HG02870 (cell line): Measurements from ENCODE around the gene ATXN1.
"Not testable (repeated sequence)": the region's sequence is repeated elsewhere in the genome, so short reads cannot be mapped to it uniquely, and the experiment has no call there.

Experiments
- ATAC-seq: cut with Tn5 transposase; IDR thresholded peaks from one replicate; pipeline ENCODE4 v1.9.1; 2021; ENCODE audit warnings: mild to moderate bottlenecking, moderate library complexity; ENCODE audit not compliant: unreplicated experiment

ATXN1 gene

GRCh38 chr6:16378360-16378759 is 382.9 kb downstream of the ATXN1 start:
- ATAC-seq: not testable (repeated sequence)

- ATAC-seq: no peak
Observed at GRCh38 chr6:16377470-16377869, 383.8 kb downstream of the ATXN1 start.

- no peak for ATAC-seq
Observed at GRCh38 chr6:16375843-16376242, 385.4 kb downstream of the ATXN1 start.

DNA sequence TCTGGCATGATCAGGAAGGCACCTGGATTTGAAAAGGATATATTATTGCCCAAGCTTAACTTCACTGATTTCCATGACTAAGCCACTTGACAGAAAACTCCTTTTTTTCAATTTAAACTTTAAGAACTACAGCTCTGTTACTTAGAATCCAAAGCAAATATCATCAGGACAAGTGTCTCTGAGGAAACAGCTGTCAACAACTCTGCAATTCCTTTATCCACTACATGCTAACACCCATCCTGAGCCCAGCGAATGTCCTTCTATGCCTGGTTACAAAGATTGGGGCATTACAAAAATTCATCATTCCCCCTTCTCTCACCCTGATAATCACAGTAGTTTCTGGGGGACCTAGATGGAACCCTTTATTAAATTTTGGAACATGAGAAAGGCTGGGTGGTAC is 386.1 kb downstream of the ATXN1 start:
- no peak for ATAC-seq

GRCh38 chr6:16374461-16375200 is 386.6 kb downstream of the ATXN1 start:
- ATAC-seq: peak; percentile 90

- ATAC-seq: no peak
Observed at GRCh38 chr6:16374016-16374415, 387.2 kb downstream of the ATXN1 start.

DNA sequence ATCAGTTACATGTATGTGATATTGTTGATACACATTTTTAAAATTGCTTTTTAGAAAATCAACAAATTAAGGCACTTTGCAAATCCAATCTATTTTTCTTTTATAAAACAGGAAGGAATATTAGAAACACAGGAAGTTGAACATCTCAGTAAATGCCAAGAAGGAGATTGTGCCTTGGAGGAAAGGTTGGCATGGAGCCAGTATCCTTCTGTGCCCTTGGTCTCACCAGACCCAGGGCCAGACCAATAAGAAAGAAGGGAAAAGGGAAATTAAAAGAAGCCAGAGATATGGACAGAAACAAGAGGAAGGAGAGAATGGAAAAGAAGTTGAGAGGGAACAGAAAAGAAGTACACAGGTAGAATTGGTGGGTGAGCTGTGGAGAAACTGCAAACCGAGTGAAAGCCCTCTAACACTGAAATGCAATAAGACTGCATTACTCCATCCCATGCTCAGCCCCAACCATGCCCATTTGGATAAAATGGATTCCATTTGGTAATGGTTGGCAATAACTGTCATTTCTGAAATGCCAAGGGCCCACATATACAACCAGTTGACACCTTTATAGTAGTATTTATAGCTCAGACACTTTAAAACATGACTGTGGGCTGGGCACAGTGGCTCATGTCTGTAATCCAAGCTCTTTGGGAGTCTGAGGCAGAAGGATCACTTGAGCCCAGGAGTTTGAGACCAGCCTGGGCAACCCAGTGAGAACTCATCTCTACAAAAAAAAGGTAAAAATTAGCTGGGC is 389.1 kb downstream of the ATXN1 start:
- ATAC-seq: no peak

GRCh38 chr6:16371401-16371800 is 389.9 kb downstream of the ATXN1 start:
- ATAC-seq: no peak

- ATAC-seq: no peak
Observed at GRCh38 chr6:16370943-16371342, 390.3 kb downstream of the ATXN1 start.

DNA sequence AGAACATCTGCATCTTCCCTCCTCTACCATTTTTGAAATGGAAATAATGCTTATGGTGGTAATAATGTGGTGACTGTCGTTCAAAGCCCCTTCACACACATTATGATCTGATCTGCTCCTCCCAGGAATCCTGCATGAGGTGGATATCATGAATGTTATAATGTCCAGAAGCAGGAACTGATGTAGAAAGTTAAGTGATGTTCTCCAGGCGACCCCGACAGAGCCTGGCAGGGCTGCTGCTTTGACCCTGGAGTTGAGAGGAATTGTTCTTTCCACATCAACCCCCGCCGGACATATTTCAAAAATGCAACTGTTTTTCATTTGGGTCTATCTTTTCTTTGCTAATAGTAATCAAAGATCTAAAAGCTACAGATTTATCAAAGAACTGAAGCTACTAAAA is 391.3 kb downstream of the ATXN1 start:
- no peak for ATAC-seq

DNA sequence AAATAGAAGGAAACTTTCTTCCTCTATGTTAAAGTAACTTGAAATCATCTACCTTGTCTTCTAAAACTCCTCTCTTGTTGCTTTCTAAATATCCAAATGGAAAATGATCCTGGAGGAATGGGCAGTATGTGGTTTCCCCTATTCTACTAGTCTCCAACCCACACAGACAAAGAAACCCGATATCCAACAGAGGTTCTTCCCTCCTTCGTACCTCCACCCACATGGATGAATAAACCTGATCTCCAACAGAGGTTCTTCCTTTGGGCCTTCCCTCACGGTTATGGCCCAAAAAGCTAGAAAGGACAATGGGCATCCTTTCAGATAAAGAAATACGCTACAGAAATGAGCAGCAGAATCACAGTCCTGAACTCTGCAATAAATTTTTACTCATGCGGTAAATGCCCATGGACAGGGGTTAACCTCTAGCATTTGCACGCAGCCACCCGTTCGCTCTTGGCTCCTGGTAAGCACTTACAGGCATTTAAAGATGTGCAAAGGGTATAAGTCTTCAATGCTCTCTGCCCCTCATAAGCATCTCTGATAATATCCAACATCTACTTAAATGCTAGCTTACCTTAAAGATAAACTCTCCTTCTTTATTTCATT is 392.0 kb downstream of the ATXN1 start:
- no peak for ATAC-seq

GRCh38 chr6:16367571-16367970 is 393.7 kb downstream of the ATXN1 start:
- no peak for ATAC-seq

- no peak for ATAC-seq
Observed at GRCh38 chr6:16363749-16364148, 397.5 kb downstream of the ATXN1 start.

DNA sequence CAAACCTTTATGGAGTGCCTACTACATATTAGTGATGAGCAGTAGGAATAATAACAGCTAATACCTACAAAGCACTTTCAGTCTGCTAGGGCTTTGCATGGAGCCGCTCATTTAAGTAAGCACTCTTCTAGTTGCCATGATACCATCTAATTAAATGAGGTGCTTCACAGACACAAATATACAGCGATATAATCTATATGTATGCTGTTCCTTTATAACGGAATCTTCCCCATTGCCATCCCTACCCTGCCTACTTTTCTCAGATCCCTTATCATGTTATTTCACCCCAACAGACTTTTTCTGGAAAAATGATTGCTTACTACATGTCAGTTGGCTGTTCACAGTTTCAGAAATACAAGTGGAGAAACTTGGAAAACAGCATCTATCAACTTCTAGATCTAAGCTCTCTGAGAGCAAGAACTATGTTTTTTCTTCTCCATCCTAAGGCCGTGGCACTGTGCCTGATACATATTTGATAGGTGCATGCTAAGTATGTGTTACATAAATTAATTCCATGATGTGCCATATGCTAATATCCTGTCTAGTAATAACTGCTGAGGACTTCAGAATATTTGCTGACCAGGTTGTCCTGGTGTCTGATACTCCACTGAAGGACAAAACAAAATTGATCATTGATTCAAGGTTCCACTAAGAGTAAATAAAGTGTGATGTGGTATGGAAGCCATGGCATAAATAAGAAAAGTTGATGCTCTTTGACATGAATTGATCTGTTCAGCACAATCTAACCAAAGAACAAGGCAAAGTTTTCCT is 398.3 kb downstream of the ATXN1 start:
- no peak for ATAC-seq

DNA sequence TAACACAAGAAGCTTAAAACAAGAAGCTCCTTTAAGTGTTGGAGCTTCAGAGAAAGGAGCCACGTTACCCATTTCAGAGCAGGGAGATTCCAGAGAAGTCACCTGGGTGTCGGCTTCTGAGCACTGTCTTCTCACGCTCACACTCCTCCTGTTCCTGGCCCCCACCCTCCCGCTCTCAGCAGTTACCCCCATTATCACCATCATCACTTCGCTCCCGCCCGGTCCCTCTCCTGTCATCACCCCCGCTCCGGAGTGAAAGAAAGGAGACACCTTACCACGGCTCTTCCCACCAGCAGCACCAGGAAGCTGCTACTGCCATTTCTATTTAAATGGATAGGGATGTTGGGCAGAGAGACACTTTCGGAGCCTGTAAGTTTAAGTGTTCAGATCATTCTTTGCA is 399.0 kb downstream of the ATXN1 start:
- ATAC-seq: no peak

DNA sequence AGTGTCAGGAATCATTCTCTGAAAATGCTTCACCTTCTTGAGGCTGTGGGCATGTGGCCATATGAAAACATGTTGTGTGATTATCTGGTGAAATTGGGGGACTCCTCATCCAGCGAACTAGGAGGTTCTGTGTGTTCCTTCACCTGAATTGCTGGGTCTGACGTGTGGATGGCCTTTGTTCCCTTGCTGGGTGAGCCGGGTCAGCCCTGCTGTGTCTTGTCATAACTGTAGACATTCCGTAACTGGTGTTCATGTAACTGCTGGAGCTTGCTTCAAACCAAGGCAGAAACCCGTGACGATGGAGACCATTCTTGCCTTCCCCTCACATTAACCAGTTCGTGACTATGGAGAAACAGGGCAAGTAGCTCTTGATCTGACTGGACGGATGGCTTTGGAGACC is 399.4 kb downstream of the ATXN1 start:
- ATAC-seq: no peak

DNA sequence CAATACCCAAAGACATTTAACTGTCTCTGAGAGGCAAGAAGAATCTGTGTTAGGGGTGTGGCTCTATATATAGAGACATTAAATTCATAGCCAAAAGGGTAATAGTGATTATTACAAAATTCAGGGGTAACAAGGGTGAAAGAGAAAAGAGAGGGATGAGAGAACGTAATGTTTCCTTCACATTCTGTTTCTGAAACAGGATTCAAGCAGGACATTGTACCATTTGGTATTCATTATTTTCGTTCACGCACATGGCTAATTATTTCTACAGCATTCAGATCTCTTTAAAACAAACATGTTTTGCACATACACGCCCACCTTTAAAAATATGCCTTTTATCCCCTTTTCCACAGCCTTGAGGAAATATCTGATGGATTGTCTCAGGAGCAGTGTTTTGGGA is 400.1 kb downstream of the ATXN1 start:
- no peak for ATAC-seq

- ATAC-seq: no peak
Observed at GRCh38 chr6:16360365-16360764, 400.9 kb downstream of the ATXN1 start.

GRCh38 chr6:16359563-16359962 is 401.7 kb downstream of the ATXN1 start:
- ATAC-seq: no peak

DNA sequence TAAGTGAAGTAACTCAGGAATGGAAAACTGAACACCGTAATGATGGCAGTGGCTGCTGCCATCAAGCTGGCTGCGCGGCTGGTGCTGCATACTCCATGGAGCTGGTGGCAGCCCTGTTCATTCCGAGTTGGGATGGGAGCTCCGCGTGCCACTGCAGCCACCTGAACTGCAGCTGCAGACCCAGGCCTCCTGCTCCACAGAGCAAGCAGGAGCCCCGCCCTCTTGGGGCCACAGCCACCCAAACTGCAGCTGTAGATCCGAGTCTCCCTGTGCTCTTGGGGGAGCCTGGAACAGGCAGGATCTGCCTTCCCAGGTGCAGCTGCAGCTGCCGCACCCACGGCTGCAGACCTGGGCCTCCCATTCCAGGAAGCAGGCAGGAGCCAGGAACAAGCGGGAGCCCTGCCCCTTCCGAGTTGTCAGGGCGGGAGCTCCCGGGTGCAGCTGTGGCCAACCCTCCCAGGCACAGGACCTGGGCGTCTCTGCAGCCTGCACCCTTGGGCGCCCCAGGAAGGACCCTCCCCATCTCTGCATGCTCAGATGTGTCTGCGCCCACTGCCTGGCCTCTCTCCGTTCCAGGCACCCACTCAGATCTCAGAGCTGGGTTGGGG is 402.6 kb downstream of the ATXN1 start:
- ATAC-seq: no peak
